Right atrium auricular region (tissue), 2 donors: ENCODE data around the gene STK11IP. TPM values are rescaled to one million over a fixed set of nuclear protein-coding genes. Genes with fewer than 3 reads are reported as not detected.

Source experiments
- DNase-seq: peaks from one replicate; pipeline ENCODE4 v3.0.0-alpha.2; 2019; ENCODE audit warnings: low spot score
- H3K27ac ChIP-seq, 2 donors: fragments of 200-600 bp; sonication (generic); 1 replicate in 1 of 2; 2 replicates in 1 of 2; pipeline ENCODE4 v1.5.1; 2016 to 2019
- H3K27me3 ChIP-seq, 2 donors: fragments of 200-600 bp; sonication (generic); one replicate each; pipeline versions ENCODE4 v1.5.1 to v1.6.0; 2017 to 2019
- H3K36me3 ChIP-seq: fragments of 200-600 bp; sonication (generic); one replicate; pipeline ENCODE4 v1.5.1; 2016
- H3K4me1 ChIP-seq, 2 donors: fragments of 200-600 bp; sonication (generic); one replicate each; pipeline versions ENCODE4 v1.5.1 to v1.6.0; 2017 to 2019
- H3K4me3 ChIP-seq, 2 donors: fragments of 200-600 bp; sonication (generic); 1 replicate in 1 of 2; 2 replicates in 1 of 2; pipeline ENCODE4 v1.5.1; 2017 to 2019; ENCODE audit warnings: mild to moderate bottlenecking in 1 of 2, moderate library complexity in 1 of 2
- H3K9me3 ChIP-seq, 2 donors: fragments of 200-600 bp; sonication (generic); one replicate each; pipeline ENCODE4 v1.5.1; 2019
- CTCF ChIP-seq, 2 donors: fragments of 200-600 bp; sonication (generic); IDR thresholded peaks; one replicate each; pipeline ENCODE4 v1.5.1; 2019; ENCODE audit warnings: antibody characterized with exemption in 2 of 2
- total RNA-seq, 2 donors: library from RNA; depleted of rRNA; stranded (reverse); fragments of >200 nt; gene quantifications; one replicate each; pipeline ENCODE4 v1.1.0, GENCODE V29; 2016

The STK11IP gene
- total RNA-seq, 2 donors from 2014 or later: 5.5 to 6.6 TPM

- TF ChIP-seq CTCF (IDR thresholded peaks at IDR 0.05): no peak
- H3K27me3 ChIP-seq: no peaks in the 10 kb centered on the region
- H3K36me3 ChIP-seq: peaks cover 21% of the 10 kb centered on the region
- no peak overlapping the region for H3K4me3 ChIP-seq
- no peak overlapping the region for H3K27ac ChIP-seq
- peaks cover 0 to 29% of the 10 kb centered on the region in 2 donors for H3K4me1 ChIP-seq
- no peak for DNase-seq
- H3K9me3 ChIP-seq: no peaks in the 10 kb centered on the region
Observed at GRCh38 chr2:219618733-219619122, 21.1 kb downstream of the STK11IP start.

DNA sequence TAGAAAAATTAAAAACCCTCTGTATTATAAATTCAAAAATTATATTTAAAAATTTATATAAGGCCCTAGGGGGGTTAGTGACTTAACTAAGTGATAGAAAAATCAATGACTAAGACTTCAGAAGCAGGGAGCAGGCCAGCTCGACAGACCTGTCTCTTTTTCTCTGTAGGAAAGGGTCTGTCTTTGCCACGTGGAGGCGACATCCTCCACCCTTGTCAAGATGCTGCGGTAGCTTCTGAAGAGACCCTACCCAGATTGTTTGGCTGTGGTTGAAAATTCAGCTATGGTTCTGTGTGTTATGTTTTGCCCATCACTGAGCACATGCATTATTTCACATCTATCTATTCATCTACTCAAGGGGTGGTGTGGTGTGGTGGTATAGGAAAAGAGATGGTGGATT lies 21.6 kb downstream of the STK11IP start:
- no peaks in the 10 kb centered on the region for H3K9me3 ChIP-seq
- no peak for DNase-seq

DNA sequence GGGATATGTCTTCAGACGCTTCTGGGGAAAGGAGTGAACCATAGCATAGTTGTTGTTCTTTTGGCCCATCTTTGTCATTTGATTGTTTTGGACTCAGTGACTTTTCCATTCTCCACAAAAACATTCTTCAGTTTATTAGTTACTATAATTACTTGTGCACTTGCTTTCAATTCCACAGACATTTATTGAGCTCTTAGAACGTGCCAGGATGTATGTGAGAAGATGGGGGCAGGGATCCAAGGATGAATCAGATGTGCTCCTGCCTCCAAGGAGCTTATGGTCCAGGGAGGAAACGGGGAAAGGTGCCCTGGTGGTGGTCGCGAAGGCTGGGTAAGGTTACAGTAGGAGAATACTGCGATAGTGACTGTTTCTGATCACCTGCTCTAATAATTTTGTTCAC lies 22.9 kb downstream of the STK11IP start:
- peaks cover 6% of the 10 kb centered on the region for H3K36me3 ChIP-seq
- peaks cover 0 to 42% of the 10 kb centered on the region in 2 donors for H3K4me1 ChIP-seq
- H3K9me3 ChIP-seq: no peaks in the 10 kb centered on the region
- H3K27ac ChIP-seq: no peak overlapping the region
- H3K4me3 ChIP-seq: no peak overlapping the region
- DNase-seq: no peak
- TF ChIP-seq CTCF (IDR thresholded peaks at IDR 0.05): no peak
- no peaks in the 10 kb centered on the region for H3K27me3 ChIP-seq

More for the DNA sequence above, 21.6 kb downstream of the STK11IP start:
- Histone ChIP-seq H3K27ac (no peak overlapping the region), H3K36me3 (peaks cover 16% of the 10 kb centered on the region), H3K27me3 (no peaks in the 10 kb centered on the region), H3K4me3 (no peak overlapping the region), H3K4me1 (peaks cover 0 to 30% of the 10 kb centered on the region in 2 donors)
- TF ChIP-seq CTCF (IDR thresholded peaks at IDR 0.05): peak in 1 of 2 donors; percentile 16

DNA sequence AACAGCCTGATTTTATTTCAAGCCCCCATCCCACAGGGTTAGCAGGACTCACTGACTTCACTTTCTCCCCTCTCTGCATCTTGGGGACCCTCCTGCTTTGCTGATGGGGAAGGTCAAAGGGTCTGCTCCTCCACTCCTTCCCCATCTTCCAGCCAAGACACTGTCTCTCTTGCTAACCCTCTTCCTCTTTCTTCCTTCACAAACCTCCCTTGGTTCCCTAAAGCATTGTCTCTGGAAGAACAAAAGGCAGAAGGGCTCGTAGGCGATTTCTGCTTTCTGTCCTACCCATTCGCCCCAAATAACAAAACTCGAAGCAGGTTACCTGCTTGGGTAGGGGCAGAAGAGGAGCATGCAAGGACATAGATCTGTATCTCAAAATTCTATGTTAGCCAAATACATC lies 24.3 kb downstream of the STK11IP start:
- no peaks in the 10 kb centered on the region for H3K36me3 ChIP-seq
- peak overlapping the region in 1 of 2 donors; percentile 98 for H3K27ac ChIP-seq
- TF ChIP-seq CTCF (IDR thresholded peaks at IDR 0.05): no peak
- no peaks in the 10 kb centered on the region for H3K27me3 ChIP-seq
- DNase-seq: no peak
- no peaks in the 10 kb centered on the region for H3K9me3 ChIP-seq
- H3K4me3 ChIP-seq: no peak overlapping the region
- peaks cover 0 to 38% of the 10 kb centered on the region in 2 donors for H3K4me1 ChIP-seq

DNA sequence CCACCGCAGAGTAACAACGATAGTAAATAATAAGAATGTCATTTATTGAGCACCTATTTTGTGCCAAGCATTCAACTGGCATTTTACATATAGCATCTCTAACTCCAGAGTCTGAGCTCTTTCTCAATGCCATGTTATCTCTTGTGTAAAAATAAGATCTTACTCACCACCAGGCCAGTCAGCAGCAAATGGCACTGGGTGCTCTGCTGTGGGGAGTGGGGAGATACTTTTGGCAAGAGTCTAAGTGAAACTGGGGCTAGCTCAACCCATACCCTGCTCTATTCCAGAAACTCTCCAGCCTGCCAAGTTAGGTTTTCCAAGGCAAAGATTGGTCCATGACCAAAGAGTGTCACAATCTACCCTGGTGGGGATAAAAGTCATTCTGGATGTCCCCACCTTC lies 24.8 kb downstream of the STK11IP start:
- no peak for DNase-seq
- Histone ChIP-seq H3K36me3 (no peaks in the 10 kb centered on the region), H3K9me3 (no peaks in the 10 kb centered on the region), H3K27ac (peak overlapping the region; percentile 21 to 98), H3K27me3 (no peaks in the 10 kb centered on the region), H3K4me3 (no peak overlapping the region), H3K4me1 (peaks cover 0 to 38% of the 10 kb centered on the region in 2 donors)
- TF ChIP-seq CTCF (IDR thresholded peaks at IDR 0.05): no peak

GRCh38 chr2:219624565-219624964 lies 26.9 kb downstream of the STK11IP start:
- DNase-seq: peak; percentile 77
- TF ChIP-seq CTCF (IDR thresholded peaks at IDR 0.05): no peak

More at GRCh38 chr2:219624565-219624964, 26.9 kb downstream of the STK11IP start:
- Histone ChIP-seq H3K27ac (peak overlapping the region; percentile 86 to 98), H3K27me3 (no peaks in the 10 kb centered on the region), H3K36me3 (no peaks in the 10 kb centered on the region), H3K4me1 (peaks cover 0 to 47% of the 10 kb centered on the region in 2 donors), H3K4me3 (no peak overlapping the region), H3K9me3 (no peaks in the 10 kb centered on the region)
